GM10847 (cell line): ENCODE results near the gene PADI3.

Source experiments
- POLR2A ChIP-seq: IDR thresholded peaks from 2 replicates; pipeline ENCODE4 v1.6.1; 2011; ENCODE audit not compliant: insufficient read length; ENCODE audit errors: extremely low read depth

Gene PADI3

GRCh38 chr1:17293681-17294425, 45.0 kb downstream of the PADI3 start:
- no peak for TF ChIP-seq POLR2A

GRCh38 chr1:17295292-17295691, 46.4 kb downstream of the PADI3 start:
- TF ChIP-seq POLR2A = no peak

- no peak for TF ChIP-seq POLR2A
These were observed 47.2 kb downstream of the PADI3 start for GRCh38 chr1:17296086-17296485.

- no peak for TF ChIP-seq POLR2A
These were observed 49.1 kb downstream of the PADI3 start for GRCh38 chr1:17297991-17298390.

- TF ChIP-seq POLR2A = no peak
These were observed 52.9 kb downstream of the PADI3 start for GRCh38 chr1:17301767-17302166.

- no peak for TF ChIP-seq POLR2A
These were observed 55.4 kb downstream of the PADI3 start for GRCh38 chr1:17304151-17304825.

GRCh38 chr1:17304826-17305175, 55.9 kb downstream of the PADI3 start:
- TF ChIP-seq POLR2A = no peak

- TF ChIP-seq POLR2A = no peak
These were observed 56.7 kb downstream of the PADI3 start for GRCh38 chr1:17305576-17306095.

- TF ChIP-seq POLR2A = no peak
These were observed 57.5 kb downstream of the PADI3 start for GRCh38 chr1:17306407-17306806.

GRCh38 chr1:17306921-17307320, 58.0 kb downstream of the PADI3 start:
- TF ChIP-seq POLR2A = no peak

- no peak for TF ChIP-seq POLR2A
These were observed 58.4 kb downstream of the PADI3 start for GRCh38 chr1:17307329-17307728.

- TF ChIP-seq POLR2A = no peak
These were observed 59.0 kb downstream of the PADI3 start, which contains the start of gene PADI4 for GRCh38 chr1:17307946-17308345. PADI4 (plus strand) TSS chr1:17308197; CDS start chr1:17308223, 26 bp downstream.

- TF ChIP-seq POLR2A = no peak
These were observed 59.7 kb downstream of the PADI3 start for GRCh38 chr1:17308593-17308992.

GRCh38 chr1:17309426-17310067, 60.6 kb downstream of the PADI3 start:
- no peak for TF ChIP-seq POLR2A

- no peak for TF ChIP-seq POLR2A
These were observed 61.3 kb downstream of the PADI3 start for GRCh38 chr1:17310068-17310640.
